Measurements from ENCODE around the gene GGA1. TPM values are rescaled to one million over a fixed set of nuclear protein-coding genes. Genes with fewer than 3 reads are reported as not detected.

The GGA1 gene
- total RNA-seq, 2 experiments from 2014 or later, result 56.3 to 61.9 TPM

GRCh38 chr22:37611207-37611606, 2.6 kb downstream of the GGA1 start:
- Mint-ChIP-seq H3K4me1 (peaks cover 19% of the 10 kb centered on the region), H3K36me3 (peaks cover 15% of the 10 kb centered on the region), H3K27me3 (no peaks in the 10 kb centered on the region), H3K9me3 (no peaks in the 10 kb centered on the region), H3K27ac (no peak overlapping the region), H3K4me3 (no peak overlapping the region)
- DNase-seq, result no peak

GRCh38 chr22:37616201-37617083, 7.8 kb downstream of the GGA1 start:
- peaks cover 12% of the 10 kb centered on the region for H3K36me3 Mint-ChIP-seq
- H3K27ac Mint-ChIP-seq, result no peak overlapping the region
- H3K4me3 Mint-ChIP-seq, result no peak overlapping the region
- no peak for DNase-seq
- no peaks in the 10 kb centered on the region for H3K9me3 Mint-ChIP-seq
- no peaks in the 10 kb centered on the region for H3K4me1 Mint-ChIP-seq
- no peaks in the 10 kb centered on the region for H3K27me3 Mint-ChIP-seq

- no peak for DNase-seq
- Mint-ChIP-seq H3K27ac (no peak overlapping the region), H3K36me3 (peaks cover 14% of the 10 kb centered on the region)
Measured at GRCh38 chr22:37617431-37617830, 8.8 kb downstream of the GGA1 start.

GRCh38 chr22:37618072-37618656, 9.5 kb downstream of the GGA1 start:
- Mint-ChIP-seq H3K36me3 (peaks cover 16% of the 10 kb centered on the region), H3K4me1 (peaks cover 2% of the 10 kb centered on the region), H3K4me3 (no peak overlapping the region), H3K27me3 (no peaks in the 10 kb centered on the region), H3K27ac (no peak overlapping the region), H3K9me3 (no peaks in the 10 kb centered on the region)
- no peak for DNase-seq

More at GRCh38 chr22:37617431-37617830, 8.8 kb downstream of the GGA1 start:
- Mint-ChIP-seq H3K27me3 (no peaks in the 10 kb centered on the region), H3K4me1 (no peaks in the 10 kb centered on the region), H3K4me3 (no peak overlapping the region), H3K9me3 (no peaks in the 10 kb centered on the region)

DNA sequence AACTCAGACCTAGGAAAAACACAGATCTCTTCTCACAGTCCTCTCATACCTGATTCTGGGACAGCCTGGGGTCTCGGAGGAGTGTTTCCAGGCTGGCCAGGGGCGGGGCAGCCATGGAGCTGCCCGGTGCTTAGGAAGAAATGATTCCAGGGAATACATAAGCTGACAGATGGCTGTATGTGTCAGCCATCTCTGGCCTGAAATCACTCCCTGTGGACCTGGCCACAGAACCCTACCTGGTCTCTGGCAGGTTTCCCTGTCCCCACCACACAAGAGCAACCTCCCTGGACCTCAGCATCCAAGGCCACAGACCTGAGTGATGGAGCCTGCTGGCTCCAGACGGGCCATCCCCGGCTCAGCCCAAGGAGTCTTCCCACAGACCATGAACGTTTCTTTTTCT, 10.0 kb downstream of the GGA1 start:
- H3K4me3 Mint-ChIP-seq, result no peak overlapping the region
- H3K27ac Mint-ChIP-seq, result no peak overlapping the region
- peaks cover 15% of the 10 kb centered on the region for H3K36me3 Mint-ChIP-seq
- H3K27me3 Mint-ChIP-seq, result no peaks in the 10 kb centered on the region
- peaks cover 3% of the 10 kb centered on the region for H3K4me1 Mint-ChIP-seq
- no peaks in the 10 kb centered on the region for H3K9me3 Mint-ChIP-seq
- DNase-seq, result no peak

DNA sequence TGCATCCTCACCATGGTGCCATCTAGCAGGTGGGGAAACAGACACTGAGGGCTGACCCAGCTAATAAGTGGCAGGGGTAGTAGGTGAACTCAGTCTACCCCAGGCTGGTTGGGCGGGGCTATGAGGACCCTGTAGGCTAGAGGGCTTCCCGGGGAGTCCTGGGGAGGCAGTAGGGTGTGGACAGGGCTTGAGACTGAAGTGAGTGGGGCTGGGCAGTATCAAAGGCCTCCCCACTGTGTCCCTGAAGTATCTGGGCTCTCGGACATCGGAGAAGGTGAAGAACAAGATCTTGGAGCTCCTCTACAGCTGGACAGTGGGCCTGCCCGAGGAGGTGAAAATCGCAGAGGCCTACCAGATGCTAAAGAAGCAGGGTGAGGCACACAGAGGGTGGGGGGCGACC, 11.4 kb downstream of the GGA1 start:
- Mint-ChIP-seq H3K27ac (no peak overlapping the region), H3K9me3 (no peaks in the 10 kb centered on the region), H3K4me1 (peaks cover 14% of the 10 kb centered on the region), H3K27me3 (no peaks in the 10 kb centered on the region), H3K4me3 (no peak overlapping the region), H3K36me3 (peaks cover 14% of the 10 kb centered on the region)
- DNase-seq, result no peak

DNA sequence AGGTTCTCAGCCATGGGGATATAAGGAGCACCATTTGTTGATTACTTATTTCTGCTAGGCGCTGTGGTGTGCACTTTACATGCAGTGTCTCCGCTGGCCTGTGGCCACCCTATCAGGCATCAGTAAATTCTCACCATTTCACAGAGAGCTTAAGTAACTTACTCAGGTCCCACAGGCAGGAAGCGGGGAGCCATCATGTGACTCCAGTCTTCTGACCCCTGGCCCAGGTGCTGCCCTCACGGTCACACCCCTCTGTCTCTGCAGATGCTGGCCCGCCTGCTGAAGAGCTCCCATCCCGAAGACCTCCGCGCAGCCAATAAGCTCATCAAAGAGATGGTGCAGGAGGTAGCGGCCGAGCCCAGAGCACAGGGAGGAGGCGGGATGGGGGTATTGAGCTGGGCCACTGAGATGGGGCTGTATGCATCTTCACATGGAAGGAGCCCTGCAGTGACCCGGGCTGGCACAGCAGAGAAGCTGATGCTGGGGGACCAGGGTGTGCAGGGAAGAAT, 12.8 kb downstream of the GGA1 start:
- peaks cover 14% of the 10 kb centered on the region for H3K36me3 Mint-ChIP-seq
- no peak overlapping the region for H3K27ac Mint-ChIP-seq

DNA sequence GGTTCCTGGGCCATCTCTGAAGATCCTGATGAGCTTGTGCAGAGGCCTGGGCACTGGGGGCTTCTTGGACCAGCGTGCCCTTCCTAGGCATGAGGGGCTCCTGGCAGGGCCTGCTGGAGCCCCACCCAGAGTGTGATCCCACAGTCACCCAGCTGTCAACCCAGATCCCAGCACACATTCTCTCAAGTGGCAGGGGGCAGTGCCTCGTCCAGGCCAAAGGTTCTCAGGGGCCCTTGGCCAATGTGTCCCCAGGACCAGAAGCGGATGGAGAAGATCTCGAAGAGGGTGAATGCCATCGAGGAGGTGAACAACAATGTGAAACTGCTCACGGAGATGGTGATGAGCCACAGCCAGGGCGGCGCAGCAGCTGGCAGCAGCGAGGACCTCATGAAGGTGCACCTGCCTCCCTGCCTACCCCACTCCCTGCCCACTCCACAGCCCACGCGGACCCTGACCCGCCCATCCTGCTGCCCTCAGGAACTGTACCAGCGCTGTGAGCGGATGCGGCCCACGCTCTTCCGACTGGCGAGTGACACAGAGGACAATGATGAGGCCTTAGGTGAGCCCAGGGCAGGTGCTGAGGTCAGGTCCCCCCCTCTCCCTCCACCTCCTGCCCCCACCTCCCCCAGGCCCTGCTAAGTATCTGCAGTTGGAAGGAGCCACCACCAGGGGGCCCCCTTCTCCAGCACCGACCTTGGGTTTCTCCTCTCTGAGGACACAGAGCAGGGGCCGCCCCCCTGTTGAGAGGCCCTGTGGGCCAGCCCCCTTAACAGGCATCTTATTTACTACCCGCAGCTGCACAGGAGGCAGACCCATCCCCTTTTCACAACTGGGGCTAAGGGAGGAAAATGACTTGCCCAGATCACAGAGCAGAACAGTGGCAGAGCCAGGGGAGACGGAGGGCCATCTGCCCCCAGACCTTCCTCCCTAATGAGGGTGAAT, 14.7 kb downstream of the GGA1 start:
- Mint-ChIP-seq H3K4me3 (no peak overlapping the region), H3K4me1 (peaks cover 45% of the 10 kb centered on the region), H3K27me3 (no peaks in the 10 kb centered on the region), H3K9me3 (no peaks in the 10 kb centered on the region), H3K36me3 (peaks cover 17% of the 10 kb centered on the region), H3K27ac (peak overlapping the region; percentile 80)
- DNase-seq, result peak; percentile 76

More for the DNA sequence above, 12.8 kb downstream of the GGA1 start:
- H3K4me3 Mint-ChIP-seq, result no peak overlapping the region
- no peaks in the 10 kb centered on the region for H3K27me3 Mint-ChIP-seq
- no peaks in the 10 kb centered on the region for H3K9me3 Mint-ChIP-seq
- DNase-seq, result no peak
- H3K4me1 Mint-ChIP-seq, result peaks cover 28% of the 10 kb centered on the region

- peak overlapping the region; percentile 80 for H3K27ac Mint-ChIP-seq
- peaks cover 17% of the 10 kb centered on the region for H3K36me3 Mint-ChIP-seq
- peaks cover 47% of the 10 kb centered on the region for H3K4me1 Mint-ChIP-seq
- no peaks in the 10 kb centered on the region for H3K9me3 Mint-ChIP-seq
- H3K27me3 Mint-ChIP-seq, result no peaks in the 10 kb centered on the region
- no peak overlapping the region for H3K4me3 Mint-ChIP-seq
- DNase-seq, result no peak
Measured at GRCh38 chr22:37624017-37624365, 15.4 kb downstream of the GGA1 start.

DNA sequence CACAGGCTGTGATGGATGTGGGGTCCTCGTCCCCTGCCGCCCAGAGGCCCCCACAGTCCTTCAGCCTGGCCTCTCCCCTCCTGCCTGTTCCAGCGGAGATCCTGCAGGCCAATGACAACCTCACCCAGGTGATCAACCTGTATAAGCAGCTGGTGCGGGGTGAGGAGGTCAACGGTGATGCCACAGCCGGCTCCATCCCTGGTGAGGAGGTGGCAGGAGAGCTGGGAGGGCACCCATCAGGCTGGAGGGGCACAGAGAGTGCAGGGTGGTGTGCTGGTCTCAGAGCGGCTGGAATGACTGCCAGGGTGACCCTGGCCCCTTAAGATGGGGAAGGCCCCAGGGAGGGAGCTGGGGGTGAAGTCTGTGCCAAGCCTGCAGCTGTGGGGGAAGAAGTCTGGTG, 16.2 kb downstream of the GGA1 start:
- Mint-ChIP-seq H3K27me3 (no peaks in the 10 kb centered on the region), H3K4me3 (peak overlapping the region; percentile 10), H3K9me3 (no peaks in the 10 kb centered on the region), H3K36me3 (peaks cover 17% of the 10 kb centered on the region), H3K4me1 (peaks cover 47% of the 10 kb centered on the region), H3K27ac (peak overlapping the region; percentile 95)
- no peak for DNase-seq

GRCh38 chr22:37625737-37626136, 17.1 kb downstream of the GGA1 start:
- Mint-ChIP-seq H3K36me3 (peaks cover 16% of the 10 kb centered on the region), H3K27ac (peak overlapping the region; percentile 95), H3K4me3 (no peak overlapping the region), H3K4me1 (peaks cover 47% of the 10 kb centered on the region), H3K27me3 (no peaks in the 10 kb centered on the region), H3K9me3 (no peaks in the 10 kb centered on the region)
- no peak for DNase-seq

DNA sequence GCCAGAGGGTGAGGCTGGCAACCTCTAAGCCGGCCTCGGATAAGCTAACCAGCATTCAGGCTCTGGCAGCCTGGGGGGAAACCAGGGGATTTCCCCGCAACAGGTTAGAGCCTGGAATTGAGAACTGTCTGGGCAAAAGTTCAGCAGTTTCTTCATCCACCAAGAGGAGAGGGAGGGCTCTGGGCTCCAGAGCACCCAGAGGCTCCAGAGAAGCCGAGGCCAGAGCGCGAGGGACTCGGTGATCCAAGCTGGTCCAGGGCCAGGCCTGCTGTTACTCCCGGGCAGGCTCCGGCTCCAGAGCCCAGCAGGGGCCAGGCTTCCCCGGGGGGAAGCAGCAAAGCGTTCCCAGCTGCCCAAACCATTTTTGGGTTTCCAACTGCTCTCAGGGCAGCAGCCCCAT, 17.5 kb downstream of the GGA1 start:
- H3K4me3 Mint-ChIP-seq, result peak overlapping the region; percentile 14
- peaks cover 47% of the 10 kb centered on the region for H3K4me1 Mint-ChIP-seq
- no peak for DNase-seq

DNA sequence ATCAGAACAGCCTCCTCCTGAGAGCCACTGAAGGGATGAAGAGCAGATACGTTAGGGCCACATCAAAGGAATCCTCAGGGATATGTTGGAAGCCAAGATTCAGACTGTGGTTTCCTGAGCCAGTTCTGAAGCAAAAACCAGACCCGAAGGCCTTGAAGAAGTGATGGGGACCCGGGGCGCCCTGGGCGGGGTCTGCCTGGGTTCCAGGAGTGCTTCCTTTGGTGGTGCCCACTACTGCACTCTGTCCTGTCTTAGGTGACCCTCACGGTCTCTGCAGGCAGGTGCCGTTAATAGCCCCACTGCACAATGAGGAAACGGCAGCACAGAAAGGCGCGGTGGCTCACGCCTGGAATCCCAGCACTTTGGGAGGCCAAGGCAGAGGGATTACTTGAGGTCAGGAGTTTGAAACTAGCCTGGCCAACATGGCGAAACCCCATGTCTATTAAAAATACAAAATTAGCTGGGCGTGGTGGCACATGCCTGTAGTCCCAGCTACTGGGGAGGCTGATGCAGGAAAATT, 18.0 kb downstream of the GGA1 start:
- peaks cover 52% of the 10 kb centered on the region for H3K4me1 Mint-ChIP-seq
- H3K9me3 Mint-ChIP-seq, result no peaks in the 10 kb centered on the region
- peak overlapping the region; percentile 95 for H3K27ac Mint-ChIP-seq

More for the DNA sequence above, 17.5 kb downstream of the GGA1 start:
- H3K27me3 Mint-ChIP-seq, result no peaks in the 10 kb centered on the region
- no peaks in the 10 kb centered on the region for H3K9me3 Mint-ChIP-seq
- H3K36me3 Mint-ChIP-seq, result peaks cover 16% of the 10 kb centered on the region
- peak overlapping the region; percentile 95 for H3K27ac Mint-ChIP-seq

DNA sequence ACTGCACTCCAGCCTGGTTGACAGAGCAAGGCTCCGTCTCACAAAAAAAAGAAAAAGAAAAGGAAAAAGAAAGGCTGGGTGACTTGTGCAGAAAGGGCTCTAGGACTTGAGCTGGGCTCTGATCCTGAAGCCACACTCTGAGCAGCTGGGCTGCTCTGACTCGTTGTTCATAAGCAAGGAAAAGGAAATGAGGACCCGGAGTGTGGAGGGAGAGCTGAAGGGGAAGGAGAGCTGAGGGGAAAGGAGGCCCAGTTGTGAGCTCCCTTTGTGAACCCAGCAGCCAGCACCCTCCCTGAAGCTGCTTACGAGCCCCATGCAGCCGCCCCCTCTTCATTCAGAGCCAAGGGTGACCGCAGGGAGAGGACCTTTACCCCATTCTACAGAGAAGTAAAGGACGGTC, 18.5 kb downstream of the GGA1 start:
- H3K27me3 Mint-ChIP-seq, result no peaks in the 10 kb centered on the region
- H3K4me3 Mint-ChIP-seq, result peak overlapping the region; percentile 63
- no peak for DNase-seq
- H3K36me3 Mint-ChIP-seq, result peaks cover 21% of the 10 kb centered on the region
- H3K27ac Mint-ChIP-seq, result peak overlapping the region; percentile 95
- H3K9me3 Mint-ChIP-seq, result no peaks in the 10 kb centered on the region
- peaks cover 56% of the 10 kb centered on the region for H3K4me1 Mint-ChIP-seq

More for the DNA sequence above, 18.0 kb downstream of the GGA1 start:
- H3K27me3 Mint-ChIP-seq, result no peaks in the 10 kb centered on the region
- peak overlapping the region; percentile 63 for H3K4me3 Mint-ChIP-seq
- DNase-seq, result no peak
- H3K36me3 Mint-ChIP-seq, result peaks cover 16% of the 10 kb centered on the region
